ENCODE data around the gene SLC6A7.
A peak's percentile ranks its signal among the peaks of the same experiment; 100 is the strongest.

The SLC6A7 gene

DNA sequence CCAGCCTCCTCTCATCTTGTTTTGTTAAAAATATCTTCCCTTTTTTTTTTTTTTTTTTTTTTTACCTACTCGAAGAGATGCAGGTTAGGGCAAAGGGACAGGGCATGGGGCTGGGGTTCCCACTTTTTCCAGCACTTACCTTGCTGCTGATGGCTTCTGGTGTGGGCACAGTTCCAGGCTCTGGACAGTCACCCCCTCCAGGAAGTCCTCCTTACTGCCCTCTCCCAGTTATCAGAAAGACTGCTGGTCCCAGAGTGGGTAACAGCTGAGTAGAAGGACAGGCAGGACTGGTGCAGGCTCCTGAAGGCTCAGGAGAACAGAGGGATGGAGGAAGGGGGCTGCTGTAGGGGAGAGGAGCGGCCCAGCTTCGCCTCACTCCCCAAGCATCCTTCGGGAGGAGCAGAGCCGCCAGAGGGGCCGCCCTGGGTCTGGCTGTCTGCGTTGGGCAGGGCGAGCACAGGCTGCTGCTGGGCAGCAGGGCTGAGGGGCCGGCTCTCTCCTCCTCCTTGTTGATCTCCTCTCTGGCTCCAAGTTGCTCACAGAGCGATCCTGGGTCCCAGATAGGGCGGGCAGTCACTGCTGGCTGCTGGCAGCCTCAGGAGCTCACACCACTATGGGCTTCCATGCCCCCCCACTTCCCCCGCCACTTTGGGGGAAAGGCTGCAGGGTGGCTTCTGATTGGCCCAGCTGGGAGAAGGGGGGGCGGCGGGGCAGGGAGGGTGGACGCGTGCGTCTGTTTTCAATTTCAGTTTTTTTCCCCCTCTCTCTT, 34.4 kb upstream of the SLC6A7 start, which contains the start of gene PDGFRB:
Gene PDGFRB (minus strand): TSS at position 588 of the 769 bp plus-strand sequence. CDS start 18,798 bp downstream, outside the sequence.
- H3K27me3 ChIP-seq (ENCODE audit: insufficient read depth, poor library complexity, severe bottlenecking) = no peaks in the 10 kb centered on the region
- H3K4me1 ChIP-seq (ENCODE audit: insufficient read depth, poor library complexity, severe bottlenecking) = no peaks in the 10 kb centered on the region
- H3K9me3 ChIP-seq (ENCODE audit: severe bottlenecking) = no peaks in the 10 kb centered on the region
- ATAC-seq (ENCODE audit: low read depth) = peak; percentile 51
- H3K4me3 ChIP-seq (ENCODE audit: severe bottlenecking) = peak within 1 kb of the TSS; percentile 13
- H3K36me3 ChIP-seq (ENCODE audit: low read depth) = no peaks in the 10 kb centered on the region
- no peak for TF ChIP-seq CTCF (IDR thresholded peaks at IDR 0.05; ENCODE audit: poor library complexity, severe bottlenecking)
- no peak for DNase-seq (ENCODE audit: low spot score)
- H3K27ac ChIP-seq (ENCODE audit: poor library complexity, severe bottlenecking) = no peak within 1 kb of the TSS

DNA sequence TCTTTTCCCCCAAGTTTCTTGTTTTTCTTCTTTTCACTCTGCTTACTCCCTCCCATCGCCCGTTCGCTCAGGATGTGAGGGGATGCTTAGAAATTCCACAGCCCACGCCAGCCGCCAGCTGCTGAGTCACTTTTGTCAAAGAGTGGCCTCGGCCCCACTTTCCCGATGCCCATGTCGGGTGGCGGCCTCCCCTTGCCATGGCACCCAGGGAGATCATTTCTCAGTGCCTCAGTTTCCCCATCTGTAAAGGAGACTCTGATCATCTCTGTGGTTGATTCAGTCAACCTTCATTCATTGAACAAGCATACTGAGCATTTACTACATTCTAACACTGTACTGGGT, 33.9 kb upstream of the SLC6A7 start:
- Histone ChIP-seq H3K27me3 (ENCODE audit: insufficient read depth, poor library complexity, severe bottlenecking) (no peaks in the 10 kb centered on the region), H3K9me3 (ENCODE audit: severe bottlenecking) (no peaks in the 10 kb centered on the region), H3K4me3 (ENCODE audit: severe bottlenecking) (peak overlapping the region; percentile 13), H3K4me1 (ENCODE audit: insufficient read depth, poor library complexity, severe bottlenecking) (no peaks in the 10 kb centered on the region), H3K27ac (ENCODE audit: poor library complexity, severe bottlenecking) (no peak overlapping the region), H3K36me3 (ENCODE audit: low read depth) (no peaks in the 10 kb centered on the region)
- ATAC-seq (ENCODE audit: low read depth) (no peak), DNase-seq (ENCODE audit: low spot score) (no peak)
- no peak for TF ChIP-seq CTCF (IDR thresholded peaks at IDR 0.05; ENCODE audit: poor library complexity, severe bottlenecking)

DNA sequence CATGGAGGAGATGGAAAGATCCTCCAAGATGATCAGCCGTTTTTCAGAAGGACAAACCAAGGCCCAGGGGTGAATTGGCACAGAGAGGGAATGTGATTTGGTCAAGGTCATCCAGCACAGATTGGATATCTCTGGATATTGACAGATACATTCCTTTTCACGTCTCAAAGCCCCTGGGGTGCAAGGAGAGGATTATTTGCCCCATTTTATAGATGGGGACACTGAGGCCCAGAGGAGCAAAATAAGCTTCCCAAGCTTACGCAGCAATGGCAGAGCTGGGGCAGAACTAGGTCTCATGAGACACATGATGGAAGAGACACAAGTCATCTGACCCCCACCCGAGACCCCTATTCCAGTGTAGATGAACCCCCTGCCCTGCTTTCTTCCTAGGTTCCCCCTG, 33.3 kb upstream of the SLC6A7 start:
- no peak overlapping the region for H3K4me3 ChIP-seq (ENCODE audit: severe bottlenecking)
- no peaks in the 10 kb centered on the region for H3K27me3 ChIP-seq (ENCODE audit: insufficient read depth, poor library complexity, severe bottlenecking)
- no peak for TF ChIP-seq CTCF (IDR thresholded peaks at IDR 0.05; ENCODE audit: poor library complexity, severe bottlenecking)
- no peak overlapping the region for H3K27ac ChIP-seq (ENCODE audit: poor library complexity, severe bottlenecking)
- no peaks in the 10 kb centered on the region for H3K9me3 ChIP-seq (ENCODE audit: severe bottlenecking)
- DNase-seq (ENCODE audit: low spot score) (no peak), ATAC-seq (ENCODE audit: low read depth) (no peak)
- no peaks in the 10 kb centered on the region for H3K4me1 ChIP-seq (ENCODE audit: insufficient read depth, poor library complexity, severe bottlenecking)
- no peaks in the 10 kb centered on the region for H3K36me3 ChIP-seq (ENCODE audit: low read depth)

GRCh38 chr5:150157168-150157567, 32.7 kb upstream of the SLC6A7 start:
- no peak for TF ChIP-seq CTCF (IDR thresholded peaks at IDR 0.05; ENCODE audit: poor library complexity, severe bottlenecking)
- Histone ChIP-seq H3K4me3 (ENCODE audit: severe bottlenecking) (no peak overlapping the region), H3K27me3 (ENCODE audit: insufficient read depth, poor library complexity, severe bottlenecking) (no peaks in the 10 kb centered on the region), H3K36me3 (ENCODE audit: low read depth) (no peaks in the 10 kb centered on the region), H3K9me3 (ENCODE audit: severe bottlenecking) (no peaks in the 10 kb centered on the region), H3K27ac (ENCODE audit: poor library complexity, severe bottlenecking) (no peak overlapping the region), H3K4me1 (ENCODE audit: insufficient read depth, poor library complexity, severe bottlenecking) (no peaks in the 10 kb centered on the region)
- ATAC-seq (ENCODE audit: low read depth) (no peak), DNase-seq (ENCODE audit: low spot score) (no peak)

Measured in RWPE2 (cell line).